K562 (cell line): ENCODE data around the gene GDF7. TPM values are rescaled to one million over a fixed set of nuclear protein-coding genes. Genes with fewer than 3 reads are reported as not detected.

ENCODE experiments used
- ATAC-seq: fragments of 200-7000 bp; cut with Tn5 transposase; 3 replicates; pipeline ENCODE4 v1.9.1; 2020; ENCODE audit warnings: moderate library complexity
- BruUV-seq: library from RNA; stranded (reverse); fragments of 400-500 nt; replicated peaks from 2 replicates; lab custom pipeline; 2021; lab: Mats Ljungman, UMichigan
- CTCF ChIA-PET: fragments of 300-600 bp; formaldehyde crosslinking; extraction: SDS; loops from one replicate; lab custom pipeline; 2021; ENCODE audit warnings: low intra/inter-chr PET ratio; lab: Yijun Ruan, JAX
- POLR2A ChIA-PET: fragments of 300-600, 350-650 bp; sonication (Branson Sonifier 250); formaldehyde crosslinking; extraction: SDS; loops from one replicate; lab custom pipeline; 2021; ENCODE audit warnings: antibody characterized with exemption, inconsistent platforms; lab: Yijun Ruan, JAX
- DNase-seq, 4 experiments: peaks; one replicate each; pipeline versions ENCODE4 v3.0.0 to v3.0.0-alpha.2; 2011 to 2018; ENCODE audit warnings: low spot score in 3 of 4, mixed read lengths in 3 of 4; ENCODE audit errors: extremely low read depth in 1 of 4
- FAIRE-seq: peaks from 2 replicates; lab custom pipeline; 2011; peaks lifted over from hg19 to GRCh38; lab: Jason Lieb, UNC
- H2AFZ ChIP-seq: 2 replicates; pipeline ENCODE4 v1.6.0; 2011; ENCODE audit warnings: low read depth, low read length, control low read depth, inconsistent platforms
- H3K27ac ChIP-seq: fragments of 200-600 bp; 3 replicates; pipeline ENCODE4 v1.8.0; 2011; ENCODE audit warnings: low read depth, mild to moderate bottlenecking, control low read depth, inconsistent platforms, low read length, moderate library complexity, mixed read lengths; ENCODE audit errors: extremely low read depth
- H3K27me3 ChIP-seq, 2 experiments: fragments of 300-600 bp in 1 of 2; 2 replicates in 1 of 2; 3 replicates in 1 of 2; pipeline versions ENCODE4 v1.6.0 to v1.8.0; 2011; ENCODE audit warnings: inconsistent platforms in 2 of 2, low read length in 2 of 2, mild to moderate bottlenecking in 1 of 2, mixed read lengths in 1 of 2, moderate library complexity in 1 of 2; ENCODE audit not compliant: control insufficient read depth in 2 of 2, insufficient read depth in 2 of 2
- H3K36me3 ChIP-seq: fragments of 300-600 bp; 3 replicates; pipeline ENCODE4 v1.8.0; 2011; ENCODE audit warnings: mild to moderate bottlenecking, low read length, inconsistent platforms; ENCODE audit not compliant: control insufficient read depth, insufficient read depth
- H3K4me1 ChIP-seq, 2 experiments: fragments of 200-600 bp in 1 of 2; replicated peaks in 1 of 2; 2 replicates in 1 of 2; 3 replicates in 1 of 2; pipeline versions ENCODE4 v1.5.1 to v1.8.0; 2011; ENCODE audit warnings: inconsistent platforms in 2 of 2, low read length in 2 of 2, mild to moderate bottlenecking in 1 of 2, mixed read lengths in 1 of 2, moderate library complexity in 1 of 2; ENCODE audit not compliant: control insufficient read depth in 2 of 2, insufficient read depth in 2 of 2
- H3K4me2 ChIP-seq: 2 replicates; pipeline ENCODE4 v1.6.1; 2011; ENCODE audit warnings: low read length, control low read depth, inconsistent platforms, mixed read lengths; ENCODE audit not compliant: insufficient read depth
- H3K4me3 ChIP-seq: fragments of 200-600 bp; sonication (generic), shearing (Covaris generic); 2 replicates; pipeline ENCODE4 v1.5.1; 2016; ENCODE audit warnings: control low read depth, inconsistent platforms
- H3K79me2 ChIP-seq: fragments of 200-600 bp; 3 replicates; pipeline ENCODE4 v1.8.0; 2011; ENCODE audit warnings: low read length, inconsistent platforms; ENCODE audit not compliant: control insufficient read depth, insufficient read depth
- H3K9ac ChIP-seq, 2 experiments: 2 replicates each; pipeline versions ENCODE4 v1.6.0 to v1.6.1; 2011; ENCODE audit warnings: low read depth in 2 of 2, low read length in 2 of 2, control low read depth in 1 of 2, inconsistent platforms in 1 of 2, mild to moderate bottlenecking in 1 of 2, mixed read lengths in 1 of 2; ENCODE audit not compliant: insufficient read depth in 1 of 2
- H3K9me1 ChIP-seq: one replicate; pipeline ENCODE4 v1.6.0; 2011; ENCODE audit warnings: inconsistent platforms, mild to moderate bottlenecking, low read length, moderate library complexity; ENCODE audit not compliant: control insufficient read depth, insufficient read depth
- H3K9me3 ChIP-seq: replicated peaks from 2 replicates; pipeline ENCODE4 v1.5.1; 2011; ENCODE audit warnings: low read depth, low read length, inconsistent platforms; ENCODE audit not compliant: control insufficient read depth, insufficient read depth
- H4K20me1 ChIP-seq: replicated peaks from 2 replicates; pipeline ENCODE4 v1.6.1; 2011; ENCODE audit warnings: low read length, inconsistent platforms, mixed read lengths; ENCODE audit not compliant: control insufficient read depth, insufficient read depth
- DPF2 ChIP-seq: fragments of 450-650 bp; IDR thresholded peaks from 2 replicates; pipeline ENCODE4 v1.6.1; 2016
- MGA ChIP-seq: fragments of 450-650 bp; IDR thresholded peaks from 2 replicates; pipeline ENCODE4 v1.6.1; 2016; ENCODE audit warnings: mild to moderate bottlenecking, moderate library complexity
- MTA1 ChIP-seq: fragments of 450-650 bp; IDR thresholded peaks from 2 replicates; pipeline ENCODE4 v1.6.1; 2017; ENCODE audit warnings: borderline replicate concordance
- PHF20 ChIP-seq: fragments of 450-650 bp; IDR thresholded peaks from 2 replicates; pipeline ENCODE4 v1.6.1; 2018; ENCODE audit not compliant: partially characterized antibody
- PTBP1 ChIP-seq: fragments of 200-400 bp; formaldehyde crosslinking; IDR thresholded peaks from 2 replicates; pipeline ENCODE4 v1.6.1; 2017; ENCODE audit warnings: low read depth, low read length
- SNRNP70 ChIP-seq: fragments of 200-400 bp; formaldehyde crosslinking; optimal IDR thresholded peaks from 2 replicates; pipeline ENCODE3; 2017; ENCODE audit warnings: low read depth, low read length
- TSHZ1 ChIP-seq: fragments of 250-450 bp; sonication (Bioruptor Pico); IDR thresholded peaks from 2 replicates; pipeline ENCODE4 v1.4.0; 2020; ENCODE audit warnings: mild to moderate bottlenecking, moderate library complexity
- XRCC3 ChIP-seq: fragments of 450-650 bp; IDR thresholded peaks from 2 replicates; pipeline ENCODE4 v1.6.1; 2017; ENCODE audit warnings: mild to moderate bottlenecking, moderate library complexity
- ZNF561 ChIP-seq: fragments of 450-650 bp; formaldehyde crosslinking; conservative IDR thresholded peaks from 2 replicates; pipeline ENCODE4 v1.4.0; 2020; ENCODE audit warnings: mild to moderate bottlenecking, moderate library complexity
- WGBS: fragments of 100-300 bp; shearing (Covaris generic); methylation state at CpG from one replicate; pipeline ENCODE4 v1.1.6; 2016; ENCODE audit warnings: low coverage, mixed read lengths; ENCODE audit not compliant: insufficient coverage; ENCODE audit errors: missing lambda C conversion rate; 5-methylcytosine and 5-hydroxymethylcytosine counted together
- in situ Hi-C: fragments of 300-500 bp; cut with MboI; formaldehyde crosslinking; loops from 4 replicates; pipeline ENCODE4 v1.15.0; 2018; ENCODE audit warnings: inconsistent platforms, mixed read lengths
- intact Hi-C: fragments of 100-400 bp; cut with micrococcal nuclease; formaldehyde crosslinking; loops from 2 replicates; pipeline ENCODE4 v1.14.2; 2022
- polyA plus RNA-seq, 8 experiments: library from polyadenylated mRNA; depleted of rRNA in 4 of 8; stranded (reverse) in 5 of 8; unstranded in 3 of 8; fragments of >200 nt; fragmentation: Nextera tagmentation in 2 of 8; fragmentation: Illumina TruSeq in 1 of 8; extraction: Ambion mirVana in 2 of 8; extraction: Trizol in 1 of 8; gene quantifications; 2 replicates each; pipeline versions ENCODE4 v1.2.1 to v1.2.3, GENCODE V29; 2011 to 2014; ENCODE audit warnings: inconsistent platforms in 1 of 8, missing spikeins in 1 of 8
- total RNA-seq, 7 experiments: library from RNA; depleted of rRNA in 6 of 7; stranded (reverse); fragments of >200 nt in 6 of 7; fragmentation: Illumina TruSeq in 2 of 7; extraction: Trizol in 2 of 7; gene quantifications; 2 replicates each; pipeline versions ENCODE4 v1.2.1 to v1.2.3, GENCODE V29; 2011 to 2021; ENCODE audit warnings: low replicate concordance in 1 of 7

Gene GDF7
- total and polyA plus RNA-seq, 9 of the 15 experiments (the other 6 are each of a cell fraction or from before 2014, with no cell fraction given), result 0.01 TPM; not detected in 7

GRCh38 chr2:20647738-20648137, 19.2 kb upstream of the GDF7 start:
- no peak overlapping the region for H3K4me2 ChIP-seq
- no peaks in the 10 kb centered on the region for H3K9me1 ChIP-seq
- intact Hi-C loops, result no loop called here
- no peaks in the 10 kb centered on the region; the same call in 1 of the 2 replicates for H4K20me1 ChIP-seq
- WGBS, result 43% methylated on average over 8 of the region's 8 CpGs
- POLR2A ChIA-PET, result interaction anchor here (0.5 to 1.6 kb wide), 5 partner anchors 10 to 580 kb away, joined by 3 to 6 read pairs (median 3); no protein-coding TSS in a partner anchor
- in situ Hi-C loops, result no loop called here
- no peaks in the 10 kb centered on the region; the same call in 2 of the 3 replicates for H3K79me2 ChIP-seq
- no peaks in the 10 kb centered on the region for H3K36me3 ChIP-seq
- H3K4me3 ChIP-seq, result no peak overlapping the region
- no peak overlapping the region for H2AFZ ChIP-seq
- H3K27ac ChIP-seq, result no peak overlapping the region
- no peak for FAIRE-seq
- H3K9ac ChIP-seq, result peak overlapping the region in 1 of 2 experiments; percentile 14; a peak in 1 of 4 replicates
- peaks cover 0 to 15% of the 10 kb centered on the region in 2 experiments; a peak in 2 of 5 replicates for H3K27me3 ChIP-seq
- peaks cover 13 to 24% of the 10 kb centered on the region in 2 experiments; a peak in 4 of 5 replicates for H3K4me1 ChIP-seq
- H3K9me3 ChIP-seq, result no peaks in the 10 kb centered on the region
- no TSS peak for BruUV-seq
- no peak for ATAC-seq
- no peak for DNase-seq
- CTCF ChIA-PET, result no interaction called here
- no peak for TF ChIP-seq PTBP1
- no peak for TF ChIP-seq MGA
- TF ChIP-seq XRCC3, result no peak
- TF ChIP-seq DPF2, result no peak
- TF ChIP-seq MTA1, result no peak
- no peak for TF ChIP-seq SNRNP70
- no peak for TF ChIP-seq TSHZ1 (CRISPR knock-in tag)
- TF ChIP-seq ZNF561 (CRISPR knock-in tag), result no peak
- no peak for TF ChIP-seq PHF20
